Gastrocnemius medialis (tissue), 4 donors: Measurements from ENCODE around the gene PDYN.

Experiments used
- CTCF ChIP-seq, 5 experiments: fragments of 450-650 bp in 3 of 5; fragments of 200-600 bp in 2 of 5; sonication (generic) in 2 of 5; IDR thresholded peaks in 4 of 5; conservative IDR thresholded peaks in 1 of 5; 1 replicate in 4 of 5; 2 replicates in 1 of 5; pipeline ENCODE4 v1.5.1; 2016 to 2019; ENCODE audit warnings: antibody characterized with exemption in 5 of 5, mild to moderate bottlenecking in 3 of 5, moderate library complexity in 3 of 5
- POLR2A ChIP-seq, 2 donors: fragments of 450-650 bp; IDR thresholded peaks; one replicate each; pipeline ENCODE4 v1.6.1; 2017; ENCODE audit warnings: antibody characterized with exemption in 2 of 2, mild to moderate bottlenecking in 2 of 2, moderate library complexity in 2 of 2

DNA sequence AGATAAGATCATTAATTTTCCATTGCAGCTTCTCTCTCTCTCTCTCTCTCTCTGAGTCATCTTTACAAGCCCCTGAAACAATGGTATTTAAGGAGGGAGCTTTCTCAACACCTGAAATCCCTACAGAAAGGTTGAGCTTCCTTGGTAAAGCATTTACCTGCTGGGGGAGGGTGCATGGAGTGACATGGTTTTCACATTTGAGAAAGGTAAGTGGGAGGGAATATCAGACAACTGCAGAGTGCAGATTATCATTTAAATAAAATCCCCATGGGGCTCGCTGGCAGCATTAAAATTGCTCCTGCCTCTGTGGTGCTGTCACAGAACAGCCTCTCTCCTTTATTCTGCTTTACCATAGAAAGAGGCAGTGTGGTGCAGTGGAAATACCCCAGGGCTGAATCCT is 10.3 kb upstream of the PDYN start:
- TF ChIP-seq POLR2A (IDR thresholded peaks at IDR 0.05) = no peak
- TF ChIP-seq CTCF (IDR thresholded peaks at IDR 0.05 in 4 of 5, conservative IDR thresholded peaks at IDR 0.05 in 1 of 5) = no peak
